ENCODE results near the gene MAP7D2.

The MAP7D2 gene

DNA sequence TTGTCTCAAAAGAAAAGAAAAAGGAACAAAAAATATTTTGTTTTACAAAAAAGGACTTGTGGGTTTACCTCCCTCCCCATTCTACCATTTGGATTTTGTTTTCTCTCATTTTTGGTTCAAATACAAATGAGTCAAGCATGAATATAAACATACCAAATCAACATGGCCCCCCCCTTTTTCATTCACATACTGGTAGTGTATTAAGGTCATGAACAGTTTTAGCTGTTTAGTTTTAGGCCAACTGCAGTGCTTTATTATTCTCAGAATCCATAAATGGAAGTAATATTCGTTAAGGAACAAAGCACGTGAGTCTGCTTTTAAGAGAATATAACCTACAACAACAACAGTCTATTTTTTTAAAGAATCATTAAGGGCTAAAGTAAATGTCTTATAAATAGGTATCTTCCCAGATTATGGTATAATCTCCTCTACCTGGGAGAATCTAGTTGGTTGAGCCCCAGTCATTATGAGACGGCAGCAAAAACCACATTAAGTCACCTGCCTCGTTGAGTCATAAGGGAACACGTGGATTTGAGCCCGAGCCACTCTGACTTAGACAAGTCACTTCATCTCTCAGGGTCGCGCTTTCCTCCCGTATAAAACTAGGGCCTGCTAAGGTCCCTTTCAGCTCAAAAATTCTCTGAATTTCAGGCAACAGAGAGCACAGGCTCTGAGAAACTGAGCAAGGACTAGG is 152.5 kb downstream of the MAP7D2 start:
- DNase-seq = no peak

DNA sequence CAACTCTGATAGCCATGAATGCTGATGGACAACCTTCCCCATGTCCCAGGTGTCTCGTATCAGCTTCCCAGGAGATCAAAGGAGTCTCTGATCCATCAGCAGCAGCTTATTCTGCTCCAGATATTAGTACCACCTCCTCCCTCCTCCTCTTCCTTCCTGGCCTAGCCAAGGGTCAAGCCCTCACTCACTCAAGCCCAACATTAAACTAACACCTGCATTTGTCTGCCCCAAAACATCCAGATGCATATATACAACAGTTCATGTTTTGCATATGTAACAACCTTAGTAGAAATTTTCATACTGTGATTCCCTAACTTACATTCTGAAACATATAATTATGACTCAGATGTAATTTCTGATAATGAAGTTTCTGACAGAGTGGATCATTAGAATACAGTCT is 155.8 kb downstream of the MAP7D2 start:
- no peak for DNase-seq

DNA sequence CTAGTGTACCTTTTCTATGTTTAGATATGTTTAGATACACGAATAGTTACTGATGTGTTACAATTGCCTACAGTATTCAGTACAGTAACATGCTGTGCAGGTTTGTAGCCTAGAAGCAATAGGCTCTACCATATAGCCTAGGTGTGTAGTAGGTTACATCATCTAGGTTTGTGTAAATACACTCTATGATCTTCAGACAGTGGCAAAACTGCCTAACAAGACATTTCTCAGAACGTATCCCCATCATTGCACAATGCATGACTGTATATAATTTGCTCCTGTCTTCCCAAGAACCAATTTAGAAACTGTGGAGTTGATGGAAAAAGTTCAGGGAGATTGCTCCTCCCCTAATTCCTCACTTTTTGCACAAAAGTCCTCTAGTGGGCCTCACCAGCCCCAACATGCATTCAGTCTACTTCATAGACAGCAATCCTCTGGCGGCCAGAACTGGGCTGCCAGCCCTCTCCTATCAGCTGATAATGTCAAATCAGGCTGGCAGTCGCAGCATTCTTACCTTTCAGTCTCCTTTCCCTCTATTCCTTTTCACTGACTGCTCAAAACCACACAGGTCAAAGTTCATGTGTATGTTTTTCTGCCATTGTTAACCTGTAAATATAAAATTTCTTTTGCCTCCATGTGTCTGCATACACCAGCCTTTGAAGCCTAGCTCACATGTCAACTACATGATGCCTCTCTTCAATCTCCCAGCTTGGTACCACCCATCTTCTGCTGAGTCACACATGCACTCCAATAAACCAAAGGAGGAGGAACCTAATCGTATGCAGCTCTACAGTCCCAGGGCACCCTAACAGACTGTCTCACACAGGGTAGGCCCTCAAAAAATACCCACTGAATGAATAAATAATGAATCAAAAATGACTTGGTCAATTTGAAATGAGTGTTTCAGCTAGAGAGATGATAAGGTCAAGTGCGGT is 157.9 kb downstream of the MAP7D2 start:
- no peak for DNase-seq

DNA sequence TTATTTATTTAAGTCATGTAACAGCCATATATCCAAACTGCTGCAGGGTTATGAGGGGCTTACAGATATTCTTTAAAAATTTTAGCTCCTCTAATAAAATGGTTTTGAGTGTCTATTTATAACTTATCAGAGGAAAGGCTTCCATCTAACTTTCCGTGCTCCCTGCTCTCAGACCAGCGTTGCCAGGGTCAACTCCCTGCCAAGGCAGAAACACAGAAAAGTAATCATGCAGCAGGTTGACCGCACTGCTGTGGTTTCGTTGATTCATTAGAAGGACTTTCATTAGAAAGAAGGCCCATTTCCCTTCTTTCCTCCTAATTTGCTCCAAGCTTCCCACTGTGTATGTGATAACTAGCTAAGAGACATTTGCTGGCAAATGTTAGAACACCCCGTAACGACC is 159.8 kb downstream of the MAP7D2 start:
- DNase-seq = no peak

Data from activated effector memory CD4-positive, alpha-beta T cell treated with Interleukin-2 at 50 U/mL for 16 hours (primary cell).